Mesodermal cell (in vitro differentiated cells): ENCODE measurements around the gene PTGR3.

ENCODE experiments used
- H3K27ac ChIP-seq: 2 replicates; pipeline ENCODE4 v1.7.0; 2013; ENCODE audit warnings: mild to moderate bottlenecking, low read depth, low read length, moderate library complexity; ENCODE audit not compliant: severe bottlenecking
- H3K36me3 ChIP-seq: 2 replicates; pipeline ENCODE4 v1.7.1; 2013; ENCODE audit warnings: mild to moderate bottlenecking, low read length, moderate library complexity; ENCODE audit not compliant: control insufficient read depth, insufficient read depth
- H3K4me1 ChIP-seq: one replicate; pipeline ENCODE4 v1.7.1; 2013; ENCODE audit warnings: mild to moderate bottlenecking, low read length; ENCODE audit not compliant: insufficient read depth, control insufficient read depth, poor library complexity, severe bottlenecking
- H3K4me3 ChIP-seq: 2 replicates; pipeline ENCODE4 v1.7.0; 2013; ENCODE audit warnings: low read length, control low read depth, mild to moderate bottlenecking; ENCODE audit not compliant: insufficient read depth, poor library complexity, severe bottlenecking; ENCODE audit errors: extremely low read depth
- H3K9me3 ChIP-seq: 2 replicates; pipeline ENCODE4 v1.7.1; 2013; ENCODE audit warnings: mild to moderate bottlenecking, low read length, moderate library complexity; ENCODE audit not compliant: control insufficient read depth
- WGBS, 2 experiments: methylation state at CpG; one replicate each; pipeline ENCODE4 v1.1.5; 2013; ENCODE audit warnings: missing lambda C conversion rate in 2 of 2; ENCODE audit not compliant: insufficient coverage in 2 of 2; 5-methylcytosine and 5-hydroxymethylcytosine counted together

PTGR3 gene

DNA sequence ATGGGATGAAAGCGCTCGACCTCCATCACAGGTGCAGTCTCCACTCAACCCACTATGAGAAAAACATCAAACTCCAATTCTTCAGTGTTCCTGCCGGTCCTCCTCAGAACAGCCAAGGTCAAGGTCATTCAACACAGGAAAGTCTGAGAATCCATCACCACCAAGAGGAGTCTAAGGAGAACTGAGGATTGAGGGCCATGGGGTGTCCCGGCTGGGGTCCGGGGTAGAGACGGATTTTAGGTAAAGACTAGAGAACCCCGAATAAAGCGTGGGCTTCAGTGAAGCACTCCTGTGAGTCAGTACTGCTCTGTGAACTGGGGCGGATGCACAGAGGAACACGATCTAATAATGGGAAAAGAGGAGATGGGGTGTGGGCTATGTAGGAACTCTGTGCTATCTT is 41.8 kb downstream of the PTGR3 start:
- H3K36me3 ChIP-seq = no peaks in the 10 kb centered on the region
- H3K4me3 ChIP-seq = no peak overlapping the region
- no peak overlapping the region for H3K27ac ChIP-seq
- H3K9me3 ChIP-seq = no peaks in the 10 kb centered on the region
- H3K4me1 ChIP-seq = no peaks in the 10 kb centered on the region
- WGBS, 2 experiments = 89 to 97% methylated on average over 5 to 7 of the region's 10 CpGs

DNA sequence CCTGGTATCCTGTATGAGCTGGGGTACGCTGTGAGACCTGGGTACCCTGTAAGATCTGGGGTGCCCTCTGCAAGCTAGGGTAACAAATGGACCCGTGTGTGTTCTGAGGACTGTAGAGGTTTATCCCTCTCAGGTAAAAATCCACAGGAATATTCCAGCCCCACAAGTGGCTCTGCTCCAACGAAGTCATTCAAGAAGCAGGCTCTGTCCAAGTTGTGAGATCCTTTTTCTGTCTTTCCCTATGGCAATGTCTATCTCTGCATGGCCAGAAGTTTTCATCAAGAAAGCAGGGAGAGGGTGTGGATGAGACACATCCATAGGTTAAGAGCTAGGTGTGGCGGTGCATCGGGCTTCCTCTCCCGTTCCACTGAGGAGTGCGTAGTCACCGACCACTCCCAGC is 43.0 kb downstream of the PTGR3 start:
- 86 to 89% methylated on average over 4 to 8 of the region's 8 CpGs for WGBS, 2 experiments
- no peak overlapping the region for H3K27ac ChIP-seq
- H3K4me3 ChIP-seq = no peak overlapping the region
- H3K36me3 ChIP-seq = no peaks in the 10 kb centered on the region
- no peaks in the 10 kb centered on the region for H3K4me1 ChIP-seq
- no peaks in the 10 kb centered on the region for H3K9me3 ChIP-seq

DNA sequence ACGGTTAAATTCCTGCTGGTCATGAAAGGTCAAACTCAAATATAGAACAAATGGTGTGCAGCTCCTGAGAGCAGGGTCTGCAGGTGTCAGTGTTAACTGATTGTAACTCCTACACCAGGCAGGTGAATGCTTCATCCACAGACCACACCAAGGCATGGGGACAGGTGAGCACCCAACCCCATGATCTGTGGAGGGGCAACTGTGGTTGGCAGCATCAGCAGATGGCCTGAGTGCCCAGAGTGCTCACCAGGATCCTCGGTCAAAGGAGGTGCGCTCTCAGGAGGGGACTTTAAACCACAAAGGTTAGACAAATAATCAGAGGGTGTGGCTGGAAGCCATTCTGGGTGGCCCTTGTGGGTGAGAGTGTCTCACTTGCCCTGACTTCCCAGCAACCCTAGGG is 44.5 kb downstream of the PTGR3 start:
- no peak overlapping the region for H3K27ac ChIP-seq
- no peaks in the 10 kb centered on the region for H3K9me3 ChIP-seq
- no peaks in the 10 kb centered on the region for H3K36me3 ChIP-seq
- no peak overlapping the region for H3K4me3 ChIP-seq
- no peaks in the 10 kb centered on the region for H3K4me1 ChIP-seq
- WGBS, 2 experiments = 79 to 83% methylated on average over 3 of the region's 3 CpGs

DNA sequence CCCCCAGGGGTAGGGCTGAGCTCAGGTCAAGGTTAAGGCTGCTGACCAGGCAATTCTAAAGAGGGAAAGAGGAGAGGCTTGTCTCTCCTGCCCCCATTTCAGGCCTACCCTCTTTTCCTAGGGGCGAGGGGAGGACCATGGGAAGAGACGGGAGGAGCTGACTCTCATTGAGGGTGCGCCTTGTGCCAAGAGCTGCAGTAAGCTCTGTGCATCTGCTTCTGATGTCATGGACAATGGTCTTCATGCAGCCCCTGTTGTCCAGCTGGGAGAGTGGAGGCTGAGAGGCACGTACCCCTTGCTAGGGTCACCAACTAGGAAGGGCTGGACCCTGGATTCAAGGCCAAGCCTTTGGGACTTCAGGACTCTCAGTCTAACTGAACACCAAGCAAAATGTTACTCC is 45.2 kb downstream of the PTGR3 start:
- WGBS, 2 experiments = 96 to 100% methylated on average over 3 to 4 of the region's 4 CpGs
- Histone ChIP-seq H3K4me1 (no peaks in the 10 kb centered on the region), H3K27ac (no peak overlapping the region), H3K4me3 (no peak overlapping the region), H3K9me3 (no peaks in the 10 kb centered on the region), H3K36me3 (no peaks in the 10 kb centered on the region)

DNA sequence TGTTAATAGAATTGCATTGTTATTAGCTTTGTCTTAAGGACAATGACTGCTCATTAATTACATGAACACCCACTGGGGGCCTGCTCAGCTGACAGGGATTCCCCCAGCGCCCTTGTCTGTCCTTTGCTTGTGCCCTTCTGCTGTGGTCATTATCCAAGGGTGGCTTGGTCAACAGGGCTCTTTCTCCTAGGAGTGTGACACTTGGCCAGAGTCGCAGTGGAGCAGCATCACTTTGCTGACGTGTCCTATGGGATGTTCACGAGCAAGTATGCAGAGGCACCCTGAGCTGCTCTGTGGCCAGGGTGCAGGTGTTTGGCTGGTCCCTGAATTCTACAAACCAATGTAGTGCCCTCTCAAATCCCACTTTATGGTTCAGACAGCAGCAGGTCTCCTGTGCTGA is 46.0 kb downstream of the PTGR3 start:
- WGBS, 2 experiments = 92 to 93% methylated on average over 4 of the region's 4 CpGs
- H3K36me3 ChIP-seq = no peaks in the 10 kb centered on the region

DNA sequence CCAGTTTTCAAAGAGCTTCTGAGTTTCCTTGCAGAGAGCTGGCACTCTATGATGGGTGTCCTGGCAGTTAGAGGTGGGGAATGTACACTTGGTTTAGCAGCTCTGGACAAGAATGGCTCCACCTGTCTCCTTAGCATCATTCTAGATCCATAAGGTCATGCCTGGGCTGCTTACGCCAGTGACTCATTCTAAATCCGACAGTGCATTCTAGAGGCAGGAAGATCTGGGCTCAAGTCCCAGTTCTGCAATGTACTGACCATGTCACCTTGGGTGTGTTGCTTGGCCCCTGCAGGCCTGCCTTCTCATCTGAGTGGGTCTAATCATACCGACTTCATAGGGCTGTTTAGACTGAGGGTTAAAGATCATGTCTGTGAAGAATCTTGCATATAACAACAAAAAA is 46.5 kb downstream of the PTGR3 start:
- Histone ChIP-seq H3K4me3 (no peak overlapping the region), H3K9me3 (no peaks in the 10 kb centered on the region), H3K27ac (no peak overlapping the region), H3K4me1 (no peaks in the 10 kb centered on the region), H3K36me3 (no peaks in the 10 kb centered on the region)
- WGBS, 2 experiments = 90 to 100% methylated on average over 2 of the region's 3 CpGs

More for the DNA sequence above, 46.0 kb downstream of the PTGR3 start:
- Histone ChIP-seq H3K9me3 (no peaks in the 10 kb centered on the region), H3K27ac (no peak overlapping the region), H3K4me3 (no peak overlapping the region), H3K4me1 (no peaks in the 10 kb centered on the region)

DNA sequence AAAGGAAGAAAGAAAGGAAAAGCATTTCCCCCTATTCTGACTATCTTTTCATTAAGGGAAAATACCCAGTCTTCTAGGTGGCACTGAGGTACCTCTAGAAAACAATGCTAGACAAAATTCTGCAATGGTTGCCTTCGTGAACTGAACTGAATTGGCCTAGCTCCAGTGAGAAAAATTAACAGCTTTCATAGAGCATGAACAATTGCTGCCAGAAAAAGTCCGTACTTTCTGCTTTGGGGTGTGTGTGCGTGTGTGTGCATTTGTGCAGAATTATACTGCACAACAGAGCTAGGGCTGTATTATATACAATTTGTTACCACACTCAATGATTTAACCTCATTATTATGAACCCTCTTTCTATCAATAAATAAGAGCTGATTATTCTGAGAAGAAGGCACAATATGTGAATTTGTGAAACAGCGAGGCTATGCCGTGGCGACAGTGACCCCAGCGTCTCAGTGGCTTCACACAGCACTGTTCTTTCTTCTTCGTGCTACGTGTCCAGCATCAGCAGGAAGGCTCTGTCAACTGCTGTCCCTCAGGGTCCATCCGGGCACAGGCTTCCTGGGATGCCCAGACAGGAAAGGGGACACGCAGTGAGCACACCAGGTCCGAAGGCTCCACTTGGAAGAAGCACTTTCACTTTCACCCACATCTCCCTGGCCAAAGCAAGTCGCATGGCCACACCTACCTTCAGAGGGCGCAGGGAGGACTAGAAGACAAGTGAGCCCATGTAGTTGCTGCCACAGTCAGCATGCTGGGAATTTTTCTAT is 47.5 kb downstream of the PTGR3 start:
- H3K4me3 ChIP-seq = no peak overlapping the region
- 89 to 90% methylated on average over 11 to 13 of the region's 14 CpGs for WGBS, 2 experiments
- H3K27ac ChIP-seq = no peak overlapping the region

DNA sequence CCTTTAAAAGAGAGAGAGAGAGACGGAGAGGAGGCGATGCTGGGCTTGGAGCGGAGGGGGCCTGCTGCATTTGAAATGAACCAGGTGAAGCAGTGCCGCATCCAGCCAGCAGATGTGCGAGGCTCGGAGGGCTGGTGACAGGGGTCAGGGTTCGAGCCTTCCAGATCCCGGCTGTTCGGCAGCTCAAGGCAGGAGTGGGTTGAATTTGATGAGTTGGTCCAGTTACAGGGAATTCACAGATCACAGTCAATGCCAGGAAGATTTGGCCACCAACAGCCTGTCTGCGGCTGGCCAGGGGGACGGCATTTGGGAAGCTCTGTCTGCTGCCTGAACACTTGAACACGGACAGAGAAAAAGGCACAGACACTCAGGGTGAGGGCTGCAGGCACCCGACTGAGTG is 48.6 kb downstream of the PTGR3 start:
- no peak overlapping the region for H3K27ac ChIP-seq
- WGBS, 2 experiments = 78 to 86% methylated on average over 6 to 10 of the region's 13 CpGs
- H3K4me3 ChIP-seq = no peak overlapping the region
- H3K36me3 ChIP-seq = no peaks in the 10 kb centered on the region
- H3K4me1 ChIP-seq = no peaks in the 10 kb centered on the region
- H3K9me3 ChIP-seq = no peaks in the 10 kb centered on the region

More for the DNA sequence above, 47.5 kb downstream of the PTGR3 start:
- Histone ChIP-seq H3K36me3 (no peaks in the 10 kb centered on the region), H3K9me3 (no peaks in the 10 kb centered on the region), H3K4me1 (no peaks in the 10 kb centered on the region)

DNA sequence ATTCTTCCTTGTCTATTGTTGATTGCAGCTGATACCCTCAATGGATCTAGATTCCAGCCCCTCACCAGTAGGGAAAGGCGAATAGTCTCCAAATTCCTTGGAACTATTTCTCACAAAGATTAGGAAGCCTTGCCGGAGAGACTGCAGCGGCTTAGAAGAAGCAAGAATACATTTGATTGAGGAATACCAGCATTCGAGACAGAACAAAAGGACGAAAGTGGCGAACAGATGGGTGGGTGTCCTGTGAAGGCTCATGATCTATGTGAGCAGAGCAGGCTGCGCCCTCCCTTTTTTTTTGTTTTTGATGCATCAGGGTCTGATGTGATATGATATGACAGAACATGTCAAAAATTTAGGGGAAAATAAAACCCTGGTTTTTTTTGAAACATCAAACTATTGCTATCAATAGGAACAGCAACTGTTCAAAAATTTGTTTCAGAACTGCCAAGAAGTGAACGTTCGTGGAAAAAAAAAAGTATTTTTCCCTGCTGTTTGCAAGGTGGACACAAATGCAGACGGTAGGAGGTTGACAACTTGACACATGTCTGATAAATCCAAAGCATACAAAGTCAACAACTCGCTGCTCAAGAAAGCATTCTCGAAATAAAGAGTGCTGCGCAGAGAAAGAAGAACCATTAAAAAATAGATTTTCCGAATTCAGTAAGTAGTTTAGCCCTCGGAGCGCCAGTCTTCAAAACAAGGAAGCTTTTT is 49.1 kb downstream of the PTGR3 start:
- Histone ChIP-seq H3K36me3 (no peaks in the 10 kb centered on the region), H3K4me3 (no peak overlapping the region), H3K9me3 (no peaks in the 10 kb centered on the region), H3K4me1 (no peaks in the 10 kb centered on the region), H3K27ac (no peak overlapping the region)
- WGBS, 2 experiments = 89 to 90% methylated on average over 13 to 16 of the region's 16 CpGs

DNA sequence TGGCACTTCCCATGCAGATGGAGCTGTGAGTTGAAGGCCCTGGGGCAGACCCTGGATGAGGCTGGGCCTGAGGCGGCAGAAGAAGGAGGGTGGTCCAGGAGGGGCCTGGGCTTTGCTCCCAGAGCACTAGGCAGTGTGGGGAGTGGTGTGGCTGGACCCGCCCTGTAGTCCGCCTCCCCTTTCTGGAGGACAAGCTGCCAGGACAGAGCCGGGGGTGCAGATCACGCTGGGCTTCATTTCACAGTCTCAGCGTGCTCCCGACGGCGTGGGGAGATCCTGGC is 49.8 kb downstream of the PTGR3 start:
- 85 to 100% methylated on average over 3 to 6 of the region's 9 CpGs for WGBS, 2 experiments
- H3K4me1 ChIP-seq = no peaks in the 10 kb centered on the region
- no peak overlapping the region for H3K4me3 ChIP-seq
- no peak overlapping the region for H3K27ac ChIP-seq
- H3K36me3 ChIP-seq = no peaks in the 10 kb centered on the region
- H3K9me3 ChIP-seq = no peaks in the 10 kb centered on the region
